K562 (cell line): ENCODE data around the gene GADD45B. TPM values are rescaled to one million over a fixed set of nuclear protein-coding genes. Genes with fewer than 3 reads are reported as not detected.

Experiments used
- CBX2 ChIP-seq: fragments of 200-600 bp; sonication (generic); IDR thresholded peaks from one replicate; pipeline ENCODE4 v1.6.1; 2012; ENCODE audit warnings: mild to moderate bottlenecking, low read length, inconsistent platforms; ENCODE audit not compliant: insufficient read depth, poor library complexity, severe bottlenecking
- CBX3 ChIP-seq, 2 experiments: IDR thresholded peaks; 1 replicate in 1 of 2; 2 replicates in 1 of 2; pipeline ENCODE4 v1.6.1; 2012; ENCODE audit warnings: inconsistent platforms in 2 of 2, low read length in 2 of 2, borderline replicate concordance in 1 of 2, control low read depth in 1 of 2
- EP300 ChIP-seq: IDR thresholded peaks from 2 replicates; pipeline ENCODE4 v1.6.1; 2012; ENCODE audit warnings: low read length, improper control_type of control experiment
- HLTF ChIP-seq: fragments of 450-650 bp; IDR thresholded peaks from 2 replicates; pipeline ENCODE4 v1.6.1; 2016
- MEF2D ChIP-seq: conservative IDR thresholded peaks from 2 replicates; pipeline ENCODE4 v1.6.1; 2016; ENCODE audit warnings: low read depth, missing genetic modification characterization, missing compliant biosample characterization
- NFATC3 ChIP-seq: fragments of 450-650 bp; IDR thresholded peaks from 2 replicates; pipeline ENCODE4 v1.6.1; 2017; ENCODE audit warnings: mild to moderate bottlenecking
- PHF8 ChIP-seq: fragments of 200-600 bp; sonication (generic); IDR thresholded peaks from 2 replicates; pipeline ENCODE4 v1.6.1; 2012; ENCODE audit warnings: mixed run types, mild to moderate bottlenecking, inconsistent platforms, low read length, moderate library complexity, borderline replicate concordance
- ZNF224 ChIP-seq: sonication (generic); formaldehyde crosslinking; IDR thresholded peaks from 2 replicates; pipeline ENCODE4 v1.8.0; 2022; ENCODE audit warnings: mild to moderate bottlenecking, missing genetic modification reagents
- ZNF280B ChIP-seq: fragments of 250-450 bp; sonication (Bioruptor Pico); IDR thresholded peaks from 2 replicates; pipeline ENCODE4 v1.5.1; 2021; ENCODE audit warnings: mild to moderate bottlenecking
- ZNF324 ChIP-seq: fragments of 250-450 bp; sonication (Bioruptor Pico); IDR thresholded peaks from 2 replicates; pipeline ENCODE4 v1.4.0; 2020; ENCODE audit warnings: mild to moderate bottlenecking
- ZNF449 ChIP-seq: fragments of 250-450 bp; sonication (Bioruptor Pico); IDR thresholded peaks from 2 replicates; pipeline ENCODE4 v1.8.0; 2022; ENCODE audit warnings: moderate library complexity, mild to moderate bottlenecking, inconsistent platforms
- ZNF764 ChIP-seq: fragments of 250-450 bp; sonication (Bioruptor Pico); IDR thresholded peaks from 2 replicates; pipeline ENCODE4 v1.4.0; 2020; ENCODE audit warnings: low read depth, mild to moderate bottlenecking, moderate library complexity
- polyA plus RNA-seq, 8 experiments: library from polyadenylated mRNA; depleted of rRNA in 4 of 8; stranded (reverse) in 5 of 8; unstranded in 3 of 8; fragments of >200 nt; fragmentation: Nextera tagmentation in 2 of 8; fragmentation: Illumina TruSeq in 1 of 8; extraction: Ambion mirVana in 2 of 8; extraction: Trizol in 1 of 8; gene quantifications; 2 replicates each; pipeline versions ENCODE4 v1.2.1 to v1.2.3, GENCODE V29; 2011 to 2014; ENCODE audit warnings: inconsistent platforms in 1 of 8, missing spikeins in 1 of 8
- total RNA-seq, 7 experiments: library from RNA; depleted of rRNA in 6 of 7; stranded (reverse); fragments of >200 nt in 6 of 7; fragmentation: Illumina TruSeq in 2 of 7; extraction: Trizol in 2 of 7; gene quantifications; 2 replicates each; pipeline versions ENCODE4 v1.2.1 to v1.2.3, GENCODE V29; 2011 to 2021; ENCODE audit warnings: low replicate concordance in 1 of 7
- TF ChIP-seq, protein P1 (sequence below), 3 experiments: IDR thresholded peaks in 2 of 3; conservative IDR thresholded peaks in 1 of 3; 2 replicates each; pipeline ENCODE4 v1.5.1; 2011 to 2012; ENCODE audit warnings: low read length in 3 of 3, mild to moderate bottlenecking in 3 of 3, control low read depth in 2 of 3, improper control_type of control experiment in 1 of 3, inconsistent platforms in 1 of 3, low read depth in 1 of 3, mixed read lengths in 1 of 3, moderate library complexity in 1 of 3; ENCODE audit not compliant: insufficient read depth in 2 of 3
- TF ChIP-seq, protein P2 (sequence below), 2 experiments: fragments of 450-650 bp in 1 of 2; IDR thresholded peaks; 2 replicates each; pipeline ENCODE4 v1.6.1; 2011 to 2017; ENCODE audit warnings: low read depth in 2 of 2, antibody characterized with exemption in 1 of 2, borderline replicate concordance in 1 of 2, low read length in 1 of 2, mild to moderate bottlenecking in 1 of 2, mixed read lengths in 1 of 2; ENCODE audit not compliant: control insufficient read depth in 1 of 2
- TF ChIP-seq, protein P3 (sequence below): fragments of 250-450 bp; sonication (Bioruptor Pico); IDR thresholded peaks from 2 replicates; pipeline ENCODE4 v1.5.0; 2021; ENCODE audit warnings: mild to moderate bottlenecking, moderate library complexity

Gene GADD45B
- total and polyA plus RNA-seq, 9 of the 15 experiments (the other 6 are each of a cell fraction or from before 2014, with no cell fraction given) = 0.06 to 4.1 (median 2.1) TPM

DNA sequence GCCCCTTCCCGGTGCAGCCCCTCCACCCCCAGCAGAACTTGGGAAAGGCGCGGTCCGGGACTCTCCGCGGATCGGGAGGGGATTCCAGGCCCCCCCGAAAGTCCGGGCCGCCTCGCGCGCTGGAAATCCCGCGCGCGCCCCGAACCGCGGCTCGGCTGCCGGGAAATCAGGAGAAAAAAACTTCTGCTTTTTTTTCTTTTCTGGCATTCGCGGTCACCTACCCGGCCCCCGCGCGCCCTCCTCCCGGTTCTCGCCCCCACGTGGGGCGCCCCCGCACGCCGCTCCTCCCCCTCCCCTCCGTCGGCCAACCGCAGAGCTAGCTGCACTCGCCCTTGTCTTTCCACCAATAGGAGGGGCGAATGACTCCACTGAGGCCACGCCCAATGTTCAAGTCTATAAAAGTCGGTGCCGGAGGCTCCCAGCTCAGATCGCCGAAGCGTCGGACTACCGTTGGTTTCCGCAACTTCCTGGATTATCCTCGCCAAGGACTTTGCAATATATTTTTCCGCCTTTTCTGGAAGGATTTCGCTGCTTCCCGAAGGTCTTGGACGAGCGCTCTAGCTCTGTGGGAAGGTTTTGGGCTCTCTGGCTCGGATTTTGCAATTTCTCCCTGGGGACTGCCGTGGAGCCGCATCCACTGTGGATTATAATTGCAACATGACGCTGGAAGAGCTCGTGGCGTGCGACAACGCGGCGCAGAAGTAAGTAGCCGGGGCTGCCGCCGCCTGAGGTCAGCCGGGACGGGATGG lies at the start of gene GADD45B (continued):
- TF ChIP-seq ZNF449 (CRISPR knock-in tag) (no peak), ZNF324 (CRISPR knock-in tag) (no peak), NFATC3 (no peak), EP300 (no peak), ZNF224 (no peak), CBX2 (no peak), PHF8 (peak; percentile 99), ZNF764 (CRISPR knock-in tag) (no peak), ZNF280B (CRISPR knock-in tag) (no peak), MEF2D (tag) (no peak), HLTF (no peak), CBX3 (IDR thresholded peaks at IDR 0.05; ENCODE audit: borderline replicate concordance in 1 of 2, low read length in 2 of 2) (no peak)
- TF ChIP-seq, protein P1, sequence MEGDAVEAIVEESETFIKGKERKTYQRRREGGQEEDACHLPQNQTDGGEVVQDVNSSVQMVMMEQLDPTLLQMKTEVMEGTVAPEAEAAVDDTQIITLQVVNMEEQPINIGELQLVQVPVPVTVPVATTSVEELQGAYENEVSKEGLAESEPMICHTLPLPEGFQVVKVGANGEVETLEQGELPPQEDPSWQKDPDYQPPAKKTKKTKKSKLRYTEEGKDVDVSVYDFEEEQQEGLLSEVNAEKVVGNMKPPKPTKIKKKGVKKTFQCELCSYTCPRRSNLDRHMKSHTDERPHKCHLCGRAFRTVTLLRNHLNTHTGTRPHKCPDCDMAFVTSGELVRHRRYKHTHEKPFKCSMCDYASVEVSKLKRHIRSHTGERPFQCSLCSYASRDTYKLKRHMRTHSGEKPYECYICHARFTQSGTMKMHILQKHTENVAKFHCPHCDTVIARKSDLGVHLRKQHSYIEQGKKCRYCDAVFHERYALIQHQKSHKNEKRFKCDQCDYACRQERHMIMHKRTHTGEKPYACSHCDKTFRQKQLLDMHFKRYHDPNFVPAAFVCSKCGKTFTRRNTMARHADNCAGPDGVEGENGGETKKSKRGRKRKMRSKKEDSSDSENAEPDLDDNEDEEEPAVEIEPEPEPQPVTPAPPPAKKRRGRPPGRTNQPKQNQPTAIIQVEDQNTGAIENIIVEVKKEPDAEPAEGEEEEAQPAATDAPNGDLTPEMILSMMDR (IDR thresholded peaks at IDR 0.05 in 2 of 3, conservative IDR thresholded peaks at IDR 0.05 in 1 of 3; ENCODE audit: insufficient read depth in 2 of 3, low read depth in 1 of 3, low read length in 3 of 3) = no peak
- TF ChIP-seq, protein P2, sequence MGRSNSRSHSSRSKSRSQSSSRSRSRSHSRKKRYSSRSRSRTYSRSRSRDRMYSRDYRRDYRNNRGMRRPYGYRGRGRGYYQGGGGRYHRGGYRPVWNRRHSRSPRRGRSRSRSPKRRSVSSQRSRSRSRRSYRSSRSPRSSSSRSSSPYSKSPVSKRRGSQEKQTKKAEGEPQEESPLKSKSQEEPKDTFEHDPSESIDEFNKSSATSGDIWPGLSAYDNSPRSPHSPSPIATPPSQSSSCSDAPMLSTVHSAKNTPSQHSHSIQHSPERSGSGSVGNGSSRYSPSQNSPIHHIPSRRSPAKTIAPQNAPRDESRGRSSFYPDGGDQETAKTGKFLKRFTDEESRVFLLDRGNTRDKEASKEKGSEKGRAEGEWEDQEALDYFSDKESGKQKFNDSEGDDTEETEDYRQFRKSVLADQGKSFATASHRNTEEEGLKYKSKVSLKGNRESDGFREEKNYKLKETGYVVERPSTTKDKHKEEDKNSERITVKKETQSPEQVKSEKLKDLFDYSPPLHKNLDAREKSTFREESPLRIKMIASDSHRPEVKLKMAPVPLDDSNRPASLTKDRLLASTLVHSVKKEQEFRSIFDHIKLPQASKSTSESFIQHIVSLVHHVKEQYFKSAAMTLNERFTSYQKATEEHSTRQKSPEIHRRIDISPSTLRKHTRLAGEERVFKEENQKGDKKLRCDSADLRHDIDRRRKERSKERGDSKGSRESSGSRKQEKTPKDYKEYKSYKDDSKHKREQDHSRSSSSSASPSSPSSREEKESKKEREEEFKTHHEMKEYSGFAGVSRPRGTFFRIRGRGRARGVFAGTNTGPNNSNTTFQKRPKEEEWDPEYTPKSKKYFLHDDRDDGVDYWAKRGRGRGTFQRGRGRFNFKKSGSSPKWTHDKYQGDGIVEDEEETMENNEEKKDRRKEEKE (IDR thresholded peaks at IDR 0.05; ENCODE audit: borderline replicate concordance in 1 of 2, control insufficient read depth in 1 of 2, low read depth in 2 of 2, low read length in 1 of 2) = no peak
- TF ChIP-seq, protein P3, sequence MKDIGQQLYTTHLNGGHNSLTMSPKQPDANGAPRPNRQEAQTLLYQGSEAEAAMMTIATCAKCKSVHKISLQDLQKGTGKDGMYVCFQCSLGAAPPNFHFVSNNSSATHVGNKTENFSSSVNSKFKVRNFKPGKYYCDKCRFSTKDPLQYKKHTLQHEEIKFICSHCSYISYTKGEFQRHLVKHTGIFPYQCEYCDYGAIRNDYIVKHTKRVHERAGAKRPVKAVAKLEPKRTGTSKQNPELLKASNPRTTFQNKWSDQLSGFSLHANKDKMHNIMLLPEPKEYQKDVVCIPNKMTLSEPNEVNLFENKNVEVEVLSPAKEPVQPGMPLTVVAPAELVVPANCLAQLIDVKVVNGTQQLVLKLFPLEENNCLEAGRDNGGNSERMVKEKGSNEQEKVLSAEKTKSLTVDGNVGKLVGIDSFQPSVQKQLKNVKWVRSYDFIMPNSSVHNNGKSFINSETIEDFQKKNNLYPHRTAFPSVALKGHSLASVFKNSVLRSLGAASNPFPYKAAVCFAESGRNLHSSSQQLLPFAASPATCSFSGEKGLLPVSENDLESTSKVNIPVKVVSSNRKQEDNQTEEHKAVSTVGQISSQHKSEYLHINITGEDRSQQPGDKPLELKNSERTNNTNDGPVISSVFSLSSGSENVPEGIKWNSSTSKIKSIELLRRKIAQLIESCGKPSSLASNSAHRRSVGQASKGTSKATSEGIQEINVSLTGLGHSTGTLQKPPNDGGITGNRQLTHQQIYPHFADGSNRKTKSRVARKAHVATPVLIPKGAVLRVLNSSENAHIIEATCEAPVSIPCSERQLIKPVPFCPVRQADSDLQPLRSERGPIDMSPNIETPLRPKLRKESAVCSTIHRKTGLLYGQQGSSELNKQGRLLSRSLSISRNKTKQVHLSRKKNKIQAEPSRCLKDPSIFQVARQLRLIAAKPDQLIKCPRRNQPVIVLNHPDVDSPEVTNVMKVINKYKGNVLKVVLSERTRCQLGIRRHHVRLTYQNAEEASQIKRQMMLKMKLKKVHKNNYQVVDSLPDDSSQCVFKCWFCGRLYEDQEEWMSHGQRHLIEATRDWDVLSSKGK (CRISPR knock-in tag) = no peak
